GM12878 (cell line): Measurements from ENCODE around the gene FALEC. TPM values are rescaled to one million over a fixed set of nuclear protein-coding genes. Genes with fewer than 3 reads are reported as not detected.

Source experiments
- ATF7 ChIP-seq: fragments of 450-650 bp; IDR thresholded peaks from 2 replicates; pipeline ENCODE4 v1.6.1; 2016; ENCODE audit warnings: low read depth, mild to moderate bottlenecking
- BCLAF1 ChIP-seq: fragments of 450-650 bp; IDR thresholded peaks from 2 replicates; pipeline ENCODE4 v1.6.1; 2017; ENCODE audit warnings: antibody characterized with exemption, mild to moderate bottlenecking, moderate library complexity
- CEBPZ ChIP-seq: fragments of 150-350 bp; IDR thresholded peaks from 2 replicates; pipeline ENCODE4 v1.6.1; 2016; ENCODE audit warnings: low read depth, low read length
- MYB ChIP-seq: fragments of 150-350 bp; IDR thresholded peaks from 2 replicates; pipeline ENCODE4 v1.6.1; 2014; ENCODE audit warnings: mild to moderate bottlenecking, low read depth, low read length, borderline replicate concordance
- MYC ChIP-seq: IDR thresholded peaks from 2 replicates; pipeline ENCODE4 v1.6.1; 2011; ENCODE audit warnings: mild to moderate bottlenecking, low read length, moderate library complexity, inconsistent platforms; ENCODE audit not compliant: insufficient read depth, insufficient replicate concordance, insufficient read length, severe bottlenecking
- POLR2A ChIP-seq: IDR thresholded peaks from 2 replicates; pipeline ENCODE4 v1.6.1; 2011; ENCODE audit warnings: low read depth, mild to moderate bottlenecking, low read length
- POLR2AphosphoS5 ChIP-seq: IDR thresholded peaks from 2 replicates; pipeline ENCODE4 v1.6.1; 2011; ENCODE audit warnings: mild to moderate bottlenecking, low read length, inconsistent platforms
- ZBTB40 ChIP-seq: fragments of 450-650 bp; IDR thresholded peaks from 2 replicates; pipeline ENCODE4 v1.6.1; 2016; ENCODE audit warnings: mild to moderate bottlenecking, moderate library complexity, borderline replicate concordance
- ZNF274 ChIP-seq: IDR thresholded peaks from one replicate; pipeline ENCODE4 v1.8.0; 2011; ENCODE audit not compliant: insufficient read length, insufficient read depth
- polyA plus RNA-seq, 11 experiments: library from polyadenylated mRNA; depleted of rRNA in 4 of 11; unstranded in 6 of 11; stranded (reverse) in 5 of 11; fragments of >200 nt; fragmentation: Nextera tagmentation in 4 of 11; fragmentation: Illumina TruSeq in 1 of 11; extraction: Ambion mirVana in 4 of 11; extraction: Trizol in 1 of 11; gene quantifications; 1 replicate in 1 of 11; 2 replicates in 10 of 11; pipeline versions ENCODE4 v1.2.1 to v1.2.3, GENCODE V29; 2011 to 2016; ENCODE audit warnings: inconsistent platforms in 2 of 11, missing spikeins in 2 of 11, low read depth in 1 of 11
- total RNA-seq, 4 experiments: library from RNA; depleted of rRNA in 3 of 4; stranded (reverse); fragments of >200 nt in 3 of 4; fragmentation: Illumina TruSeq in 1 of 4; extraction: Trizol in 1 of 4; gene quantifications; 2 replicates each; pipeline versions ENCODE4 v1.2.1 to v1.2.3, GENCODE V29; 2013 to 2021
- TF ChIP-seq, protein P1 (sequence below), 3 experiments: IDR thresholded peaks in 2 of 3; conservative IDR thresholded peaks in 1 of 3; 2 replicates each; pipeline ENCODE4 v1.5.1; 2011; ENCODE audit warnings: low read depth in 3 of 3, low read length in 3 of 3, mild to moderate bottlenecking in 3 of 3, control low read depth in 2 of 3, moderate library complexity in 2 of 3, inconsistent platforms in 1 of 3, mixed read lengths in 1 of 3; ENCODE audit not compliant: control insufficient read depth in 2 of 3, insufficient read depth in 1 of 3; ENCODE audit errors: extremely low read depth in 1 of 3
- TF ChIP-seq, protein P2 (sequence below): fragments of 450-650 bp; IDR thresholded peaks from 2 replicates; pipeline ENCODE4 v1.6.1; 2017; ENCODE audit warnings: borderline replicate concordance

Gene FALEC
- total and polyA plus RNA-seq, 10 of the 15 experiments (the other 5 are each of a cell fraction or from before 2014, with no cell fraction given): 0.21 to 0.71 (median 0.32) TPM; not detected in 3

DNA sequence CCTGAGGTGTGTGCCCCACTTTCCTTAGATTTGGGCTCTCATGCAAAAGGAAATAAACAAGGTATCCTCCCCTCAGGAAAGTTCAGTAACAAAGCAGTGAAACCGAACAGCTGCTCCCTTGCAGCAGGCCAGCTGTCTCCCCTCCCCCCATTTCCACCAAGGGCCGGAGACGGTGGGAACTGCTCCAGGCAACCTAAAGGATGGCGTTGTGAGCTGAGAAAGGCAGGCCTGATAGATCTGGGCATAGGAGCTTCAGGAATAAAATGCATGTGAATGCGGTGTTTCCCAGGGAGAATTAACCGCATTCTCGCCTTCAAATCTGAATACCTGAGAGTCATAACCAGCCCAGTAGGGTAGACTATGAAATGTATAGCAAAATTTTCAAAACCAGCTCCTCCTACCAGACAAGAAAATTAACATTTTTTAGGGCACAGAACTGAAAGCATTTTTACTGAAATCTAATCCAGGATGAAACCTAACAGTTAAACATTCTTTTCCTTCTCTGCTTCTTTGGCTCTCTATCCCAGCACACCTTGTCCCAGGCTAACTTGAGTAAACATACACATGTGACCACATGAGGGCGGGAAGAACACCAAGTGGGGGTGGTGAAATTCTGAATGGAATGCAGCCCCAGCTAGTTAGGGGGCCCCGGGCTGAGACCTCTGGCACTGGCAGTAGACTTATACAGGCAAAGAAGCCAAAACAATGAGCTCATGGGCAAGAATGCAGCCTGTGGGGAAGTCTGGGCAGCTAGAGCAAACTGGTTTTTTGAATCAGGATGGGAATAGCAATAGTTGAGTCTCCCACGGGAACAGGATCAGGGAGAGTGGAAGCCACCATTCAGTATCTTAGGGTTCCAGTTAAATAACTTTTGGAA is 52.4 kb downstream of the FALEC start (continued):
- TF ChIP-seq ZBTB40 (no peak), CEBPZ (no peak), ATF7 (no peak), POLR2A (peak; percentile 25; the same call in 1 of the 2 replicates), ZNF274 (no peak), MYC (no peak), POLR2AphosphoS5 (peak; percentile 44; the same call in 1 of the 2 replicates), BCLAF1 (no peak), MYB (no peak)
- TF ChIP-seq, protein P1, sequence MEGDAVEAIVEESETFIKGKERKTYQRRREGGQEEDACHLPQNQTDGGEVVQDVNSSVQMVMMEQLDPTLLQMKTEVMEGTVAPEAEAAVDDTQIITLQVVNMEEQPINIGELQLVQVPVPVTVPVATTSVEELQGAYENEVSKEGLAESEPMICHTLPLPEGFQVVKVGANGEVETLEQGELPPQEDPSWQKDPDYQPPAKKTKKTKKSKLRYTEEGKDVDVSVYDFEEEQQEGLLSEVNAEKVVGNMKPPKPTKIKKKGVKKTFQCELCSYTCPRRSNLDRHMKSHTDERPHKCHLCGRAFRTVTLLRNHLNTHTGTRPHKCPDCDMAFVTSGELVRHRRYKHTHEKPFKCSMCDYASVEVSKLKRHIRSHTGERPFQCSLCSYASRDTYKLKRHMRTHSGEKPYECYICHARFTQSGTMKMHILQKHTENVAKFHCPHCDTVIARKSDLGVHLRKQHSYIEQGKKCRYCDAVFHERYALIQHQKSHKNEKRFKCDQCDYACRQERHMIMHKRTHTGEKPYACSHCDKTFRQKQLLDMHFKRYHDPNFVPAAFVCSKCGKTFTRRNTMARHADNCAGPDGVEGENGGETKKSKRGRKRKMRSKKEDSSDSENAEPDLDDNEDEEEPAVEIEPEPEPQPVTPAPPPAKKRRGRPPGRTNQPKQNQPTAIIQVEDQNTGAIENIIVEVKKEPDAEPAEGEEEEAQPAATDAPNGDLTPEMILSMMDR (IDR thresholded peaks at IDR 0.05 in 2 of 3, conservative IDR thresholded peaks at IDR 0.05 in 1 of 3; ENCODE audit: control insufficient read depth in 2 of 3, extremely low read depth in 1 of 3, insufficient read depth in 1 of 3, low read depth in 3 of 3, low read length in 3 of 3): no peak
- TF ChIP-seq, protein P2, sequence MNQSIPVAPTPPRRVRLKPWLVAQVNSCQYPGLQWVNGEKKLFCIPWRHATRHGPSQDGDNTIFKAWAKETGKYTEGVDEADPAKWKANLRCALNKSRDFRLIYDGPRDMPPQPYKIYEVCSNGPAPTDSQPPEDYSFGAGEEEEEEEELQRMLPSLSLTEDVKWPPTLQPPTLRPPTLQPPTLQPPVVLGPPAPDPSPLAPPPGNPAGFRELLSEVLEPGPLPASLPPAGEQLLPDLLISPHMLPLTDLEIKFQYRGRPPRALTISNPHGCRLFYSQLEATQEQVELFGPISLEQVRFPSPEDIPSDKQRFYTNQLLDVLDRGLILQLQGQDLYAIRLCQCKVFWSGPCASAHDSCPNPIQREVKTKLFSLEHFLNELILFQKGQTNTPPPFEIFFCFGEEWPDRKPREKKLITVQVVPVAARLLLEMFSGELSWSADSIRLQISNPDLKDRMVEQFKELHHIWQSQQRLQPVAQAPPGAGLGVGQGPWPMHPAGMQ: no peak
